GM23248 (cell line): Measurements from ENCODE around the gene H19.

ENCODE experiments used
- EZH2 ChIP-seq: fragments of 200-600 bp; sonication (generic); IDR thresholded peaks from 2 replicates; pipeline ENCODE4 v1.6.1; 2018; ENCODE audit warnings: antibody characterized with exemption, mild to moderate bottlenecking; ENCODE audit not compliant: insufficient read depth, poor library complexity, severe bottlenecking
- EZH2phosphoT487 ChIP-seq: fragments of 200-600 bp; sonication (generic); IDR thresholded peaks from 2 replicates; pipeline ENCODE4 v1.6.1; 2018; ENCODE audit warnings: antibody characterized with exemption, moderate library complexity, mild to moderate bottlenecking, low read depth; ENCODE audit not compliant: insufficient read depth

- TF ChIP-seq EZH2phosphoT487 (no peak), EZH2 (no peak)
Observed at GRCh38 chr11:1953489-1954266, 44.0 kb downstream of the H19 start.
